GM21825 (cell line): ENCODE data around the gene CTPS2.

ENCODE experiments used
- ATAC-seq: cut with Tn5 transposase; IDR thresholded peaks from one replicate; pipeline ENCODE4 v1.9.1; 2021; ENCODE audit warnings: mild to moderate bottlenecking, moderate library complexity; ENCODE audit not compliant: unreplicated experiment

Gene CTPS2

GRCh38 chrX:16573781-16574180, 138.7 kb downstream of the CTPS2 start:
- no peak for ATAC-seq

- ATAC-seq = no peak
Observed at GRCh38 chrX:16567681-16568080, 144.8 kb downstream of the CTPS2 start.

- no peak for ATAC-seq
Observed at GRCh38 chrX:16566571-16566970, 145.9 kb downstream of the CTPS2 start.

GRCh38 chrX:16560173-16560572, 152.3 kb downstream of the CTPS2 start:
- ATAC-seq = no peak

- no peak for ATAC-seq
Observed at GRCh38 chrX:16559206-16559619, 153.3 kb downstream of the CTPS2 start.

- no peak for ATAC-seq
Observed at GRCh38 chrX:16558489-16558888, 154.0 kb downstream of the CTPS2 start.

- no peak for ATAC-seq
Observed at GRCh38 chrX:16552546-16552945, 159.9 kb downstream of the CTPS2 start.

GRCh38 chrX:16547644-16548043, 164.8 kb downstream of the CTPS2 start:
- ATAC-seq = no peak

- no peak for ATAC-seq
Observed at GRCh38 chrX:16544969-16545368, 167.5 kb downstream of the CTPS2 start.
